Mucosa of descending colon (tissue), 3 donors: Measurements from ENCODE around the gene PMFBP1. TPM values are rescaled to one million over a fixed set of nuclear protein-coding genes. Genes with fewer than 3 reads are reported as not detected.

ENCODE experiments used
- ATAC-seq: fragments of 200-7000 bp; cut with Tn5 transposase; one replicate; pipeline ENCODE4 v1.9.1; 2020; ENCODE audit warnings: mild to moderate bottlenecking, moderate library complexity
- DNase-seq, 3 donors: peaks; one replicate each; pipeline ENCODE4 v3.0.0-alpha.2; 2020
- H3K36me3 ChIP-seq: fragments of 200-600 bp; one replicate; pipeline ENCODE4 v1.8.0; 2021; ENCODE audit warnings: low read depth, mild to moderate bottlenecking
- H3K4me1 ChIP-seq: fragments of 200-600 bp; one replicate; pipeline ENCODE4 v1.8.0; 2021; ENCODE audit warnings: low read depth, mild to moderate bottlenecking
- H3K4me3 ChIP-seq: fragments of 200-600 bp; one replicate; pipeline ENCODE4 v1.8.0; 2021; ENCODE audit warnings: mild to moderate bottlenecking
- H3K9me3 ChIP-seq: fragments of 200-600 bp; one replicate; pipeline ENCODE4 v1.8.0; 2021; ENCODE audit warnings: mild to moderate bottlenecking
- intact Hi-C, 2 donors: fragments of 100-400 bp; cut with DNase I in 1 of 2; cut with micrococcal nuclease in 1 of 2; formaldehyde crosslinking; loops; one replicate each; pipeline versions ENCODE4 v1.11.0 to v1.11.1; 2022; cut with DNase I, micrococcal nuclease
- total RNA-seq, 3 donors: library from RNA; stranded (reverse); fragmentation: NEBNext Ultra II Directional in 2 of 3; extraction: Animal tissue kit (Norgen Biotek cat#: 25700) in 2 of 3; gene quantifications; one replicate each; pipeline versions ENCODE4 v1.2.1 to v1.2.4, GENCODE V29; 2021 to 2023
- TF ChIP-seq, protein P1 (sequence below): fragments of 200-600 bp; IDR thresholded peaks from one replicate; pipeline ENCODE4 v1.8.0; 2022; ENCODE audit warnings: antibody characterized with exemption, mild to moderate bottlenecking
- donor health status: DM: no; HTN: no; CAD: no; lungs with moderate emphysema.
- donor health status: DM: no; HTN: no; CAD: no.
- donor health status: DM: no; HTN: yes; CAD: no.

The PMFBP1 gene
- total RNA-seq, 3 donors from 2014 or later = 3.6 to 9.7 (median 7.2) TPM

DNA sequence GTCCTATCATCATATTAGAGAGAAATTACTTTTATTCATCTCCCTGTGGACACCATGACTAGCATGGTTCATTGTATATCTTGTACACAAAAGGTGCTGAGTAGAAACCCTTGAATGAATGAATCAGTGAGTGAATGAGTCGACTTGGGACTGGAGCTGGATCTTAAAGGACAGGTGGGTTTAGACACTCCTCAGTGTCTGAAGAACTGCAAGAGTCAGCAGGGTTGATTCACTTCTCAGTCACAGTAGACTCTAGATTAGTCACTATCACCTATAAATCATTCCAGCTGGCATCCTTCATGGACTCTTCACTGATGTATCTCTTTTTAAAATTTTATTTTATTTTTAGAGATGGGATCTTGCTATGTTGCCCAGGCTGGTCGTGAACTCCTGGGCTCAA is 30.1 kb upstream of the PMFBP1 start:
- no peaks in the 10 kb centered on the region for H3K36me3 ChIP-seq
- TF ChIP-seq, protein P1, sequence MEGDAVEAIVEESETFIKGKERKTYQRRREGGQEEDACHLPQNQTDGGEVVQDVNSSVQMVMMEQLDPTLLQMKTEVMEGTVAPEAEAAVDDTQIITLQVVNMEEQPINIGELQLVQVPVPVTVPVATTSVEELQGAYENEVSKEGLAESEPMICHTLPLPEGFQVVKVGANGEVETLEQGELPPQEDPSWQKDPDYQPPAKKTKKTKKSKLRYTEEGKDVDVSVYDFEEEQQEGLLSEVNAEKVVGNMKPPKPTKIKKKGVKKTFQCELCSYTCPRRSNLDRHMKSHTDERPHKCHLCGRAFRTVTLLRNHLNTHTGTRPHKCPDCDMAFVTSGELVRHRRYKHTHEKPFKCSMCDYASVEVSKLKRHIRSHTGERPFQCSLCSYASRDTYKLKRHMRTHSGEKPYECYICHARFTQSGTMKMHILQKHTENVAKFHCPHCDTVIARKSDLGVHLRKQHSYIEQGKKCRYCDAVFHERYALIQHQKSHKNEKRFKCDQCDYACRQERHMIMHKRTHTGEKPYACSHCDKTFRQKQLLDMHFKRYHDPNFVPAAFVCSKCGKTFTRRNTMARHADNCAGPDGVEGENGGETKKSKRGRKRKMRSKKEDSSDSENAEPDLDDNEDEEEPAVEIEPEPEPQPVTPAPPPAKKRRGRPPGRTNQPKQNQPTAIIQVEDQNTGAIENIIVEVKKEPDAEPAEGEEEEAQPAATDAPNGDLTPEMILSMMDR = no peak
- peaks cover 5% of the 10 kb centered on the region for H3K4me1 ChIP-seq
- no peaks in the 10 kb centered on the region for H3K9me3 ChIP-seq
- ATAC-seq = peak; percentile 15
- intact Hi-C loops = no loop called here
- H3K4me3 ChIP-seq = no peak overlapping the region
- DNase-seq = no peak

DNA sequence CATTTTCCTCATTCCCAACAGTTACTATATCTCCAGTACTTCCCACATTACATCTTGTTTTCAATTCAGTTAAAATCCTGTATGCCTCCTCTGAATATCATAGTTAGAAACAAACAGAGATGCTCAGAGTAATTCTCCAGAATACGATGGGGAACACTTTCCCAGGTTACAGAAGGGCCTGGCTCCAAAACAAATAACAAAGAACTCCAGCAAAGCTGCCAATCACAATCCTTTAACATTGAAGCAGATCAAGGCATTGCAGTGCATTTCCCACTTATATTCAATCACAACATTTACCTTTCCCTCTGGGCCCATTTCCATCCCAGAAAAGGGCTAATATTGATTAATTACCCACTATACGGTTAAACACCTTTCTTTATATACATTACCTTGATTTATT is 29.4 kb upstream of the PMFBP1 start:
- ATAC-seq (no peak), DNase-seq (no peak)
- intact Hi-C loops = no loop called here
- Histone ChIP-seq H3K4me3 (no peak overlapping the region), H3K9me3 (no peaks in the 10 kb centered on the region), H3K36me3 (no peaks in the 10 kb centered on the region), H3K4me1 (peaks cover 5% of the 10 kb centered on the region)
- TF ChIP-seq, protein P1 = no peak

DNA sequence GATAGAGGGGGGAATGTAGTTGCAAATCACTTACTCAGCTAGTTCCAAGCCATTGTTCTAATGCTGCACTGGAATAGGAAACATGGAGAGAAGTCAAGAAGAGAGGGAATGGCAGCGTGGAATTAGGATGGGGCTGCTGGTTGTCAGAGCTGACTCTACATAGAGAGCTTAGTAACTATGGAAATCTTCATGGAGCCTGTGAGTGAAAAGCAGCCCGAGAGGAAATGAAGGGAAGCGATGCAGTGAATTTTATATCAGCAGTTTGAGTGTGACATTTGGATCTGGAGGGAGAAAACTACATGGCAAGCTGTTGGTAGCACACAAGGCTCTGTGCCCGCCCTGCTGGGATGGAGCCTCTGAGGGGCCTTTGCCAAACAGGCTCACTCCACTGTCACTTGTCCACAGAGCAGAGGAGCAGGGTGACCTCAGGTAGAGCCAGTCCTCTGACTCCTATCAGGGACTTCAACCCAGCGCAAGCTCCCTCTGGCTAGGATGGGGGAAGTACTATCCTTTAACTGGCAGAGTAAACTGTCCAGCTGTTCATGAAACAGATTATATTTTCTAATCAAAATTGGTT is 27.9 kb upstream of the PMFBP1 start:
- no peak for DNase-seq
- H3K4me3 ChIP-seq = no peak overlapping the region
- H3K9me3 ChIP-seq = no peaks in the 10 kb centered on the region
- intact Hi-C loops = no loop called here
- ATAC-seq = no peak
- TF ChIP-seq, protein P1 = no peak
- peaks cover 5% of the 10 kb centered on the region for H3K4me1 ChIP-seq
- H3K36me3 ChIP-seq = no peaks in the 10 kb centered on the region

DNA sequence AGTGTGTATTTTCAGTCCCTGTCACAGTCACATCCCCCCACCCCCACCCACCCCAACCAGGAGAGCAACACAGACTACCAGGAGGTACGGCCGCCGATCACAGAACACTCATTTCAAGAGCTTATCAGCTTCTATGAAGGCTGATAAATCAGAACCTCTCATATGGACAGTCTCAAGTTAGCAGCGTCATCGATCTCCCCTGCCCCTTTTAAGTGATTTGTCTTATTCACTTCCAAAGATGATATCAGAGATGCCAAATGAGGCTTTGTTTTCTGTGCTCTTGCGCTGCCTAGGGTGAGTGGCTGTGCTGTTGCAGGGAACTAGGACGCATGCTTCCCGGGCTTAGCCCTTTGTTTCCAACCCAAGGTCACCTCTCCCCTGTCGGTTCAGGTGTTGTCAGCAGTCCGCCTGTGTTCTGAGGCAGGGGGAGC is 26.8 kb upstream of the PMFBP1 start:
- peaks cover 5% of the 10 kb centered on the region for H3K4me1 ChIP-seq
- intact Hi-C loops = no loop called here

DNA sequence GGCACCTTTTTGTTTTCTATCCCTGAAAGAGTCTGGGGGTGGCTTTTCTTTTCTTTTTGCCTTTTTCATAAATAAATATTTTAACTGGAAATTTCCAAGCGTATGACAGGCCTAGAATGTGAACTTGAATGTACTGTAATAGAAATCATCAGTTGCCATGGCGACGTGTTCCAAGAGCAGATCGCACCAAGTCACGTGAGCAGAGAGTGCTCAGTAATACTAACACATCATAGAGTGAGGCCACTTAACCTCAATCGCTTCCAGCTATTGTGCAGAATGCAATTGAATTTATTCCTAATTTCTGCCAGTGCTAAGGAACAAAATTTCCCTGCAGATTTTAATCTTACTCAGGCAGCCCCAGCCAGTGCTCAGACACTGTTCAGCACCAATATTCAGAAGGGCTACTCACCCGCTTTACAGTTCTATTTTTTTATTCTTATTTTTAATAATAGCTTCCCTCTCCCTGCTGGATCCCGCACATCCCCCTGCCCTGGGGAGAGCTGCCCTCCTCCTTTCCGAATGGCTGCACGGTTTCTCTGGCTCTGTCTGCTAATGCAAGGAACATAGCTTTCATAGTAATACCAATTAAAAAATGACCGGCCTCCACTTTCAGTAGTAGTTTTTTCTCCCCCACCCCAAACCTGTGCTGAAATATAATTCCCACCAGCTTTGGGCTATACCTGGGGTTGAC is 26.2 kb upstream of the PMFBP1 start:
- DNase-seq = peak in 1 of 3 donors; percentile 19
- no peak for ATAC-seq
- Histone ChIP-seq H3K9me3 (no peaks in the 10 kb centered on the region), H3K36me3 (no peaks in the 10 kb centered on the region), H3K4me3 (no peak overlapping the region), H3K4me1 (peaks cover 5% of the 10 kb centered on the region)
- TF ChIP-seq, protein P1 = no peak
- intact Hi-C loops = no loop called here

More for the DNA sequence above, 26.8 kb upstream of the PMFBP1 start:
- ATAC-seq (no peak), DNase-seq (no peak)
- Histone ChIP-seq H3K4me3 (no peak overlapping the region), H3K9me3 (no peaks in the 10 kb centered on the region), H3K36me3 (no peaks in the 10 kb centered on the region)
- TF ChIP-seq, protein P1 = no peak
